Subcutaneous abdominal adipose tissue (tissue), 5 donors: Measurements from ENCODE around the gene AJAP1.

Experiments used
- H3K27ac ChIP-seq: one replicate; pipeline ENCODE4 v1.7.0; 2013; ENCODE audit warnings: low read depth, mild to moderate bottlenecking, inconsistent platforms, low read length, moderate library complexity
- H3K27me3 ChIP-seq, 5 donors: one replicate each; pipeline ENCODE4 v1.7.0; 2013; ENCODE audit warnings: low read length in 5 of 5, inconsistent platforms in 1 of 5; ENCODE audit not compliant: control insufficient read depth in 5 of 5, insufficient read depth in 4 of 5
- H3K36me3 ChIP-seq, 5 donors: one replicate each; pipeline ENCODE4 v1.7.0; 2013; ENCODE audit warnings: low read length in 5 of 5; ENCODE audit not compliant: control insufficient read depth in 5 of 5, insufficient read depth in 5 of 5
- H3K4me1 ChIP-seq, 5 donors: one replicate each; pipeline ENCODE4 v1.7.0; 2013; ENCODE audit warnings: low read length in 5 of 5, mild to moderate bottlenecking in 3 of 5, moderate library complexity in 1 of 5; ENCODE audit not compliant: control insufficient read depth in 5 of 5, insufficient read depth in 5 of 5
- H3K4me3 ChIP-seq, 5 donors: one replicate each; pipeline ENCODE4 v1.7.0; 2013; ENCODE audit warnings: low read length in 5 of 5, low read depth in 1 of 5
- H3K9ac ChIP-seq, 5 donors: one replicate each; pipeline ENCODE4 v1.7.0; 2013; ENCODE audit warnings: low read length in 5 of 5, mild to moderate bottlenecking in 4 of 5, moderate library complexity in 3 of 5
- H3K9me3 ChIP-seq, 5 donors: one replicate each; pipeline ENCODE4 v1.7.0; 2013; ENCODE audit warnings: low read length in 5 of 5; ENCODE audit not compliant: control insufficient read depth in 5 of 5
- donor health status: healthy.
- donor health status: healthy.
- donor health status: healthy.
- donor health status: healthy.
- donor health status: healthy.

The AJAP1 gene

GRCh38 chr1:4724001-4724400 is 69.6 kb downstream of the AJAP1 start:
- H3K9ac ChIP-seq = no peak overlapping the region
- H3K4me1 ChIP-seq = peaks cover 0 to 13% (median 0%) of the 10 kb centered on the region in 5 donors
- H3K9me3 ChIP-seq = peaks cover 0 to 3% (median 0%) of the 10 kb centered on the region in 5 donors
- H3K27me3 ChIP-seq = peaks cover 0 to 24% (median 8%) of the 10 kb centered on the region in 5 donors
- no peak overlapping the region for H3K4me3 ChIP-seq
- no peak overlapping the region for H3K27ac ChIP-seq
- H3K36me3 ChIP-seq = no peaks in the 10 kb centered on the region

GRCh38 chr1:4724695-4725250 is 70.4 kb downstream of the AJAP1 start:
- H3K36me3 ChIP-seq = no peaks in the 10 kb centered on the region
- no peak overlapping the region for H3K9ac ChIP-seq
- H3K4me1 ChIP-seq = peaks cover 0 to 13% (median 0%) of the 10 kb centered on the region in 5 donors
- no peak overlapping the region for H3K27ac ChIP-seq
- H3K27me3 ChIP-seq = peaks cover 0 to 24% (median 8%) of the 10 kb centered on the region in 5 donors
- H3K4me3 ChIP-seq = no peak overlapping the region
- H3K9me3 ChIP-seq = peaks cover 0 to 3% (median 0%) of the 10 kb centered on the region in 5 donors

GRCh38 chr1:4725416-4725815 is 71.0 kb downstream of the AJAP1 start:
- peaks cover 0 to 22% (median 8%) of the 10 kb centered on the region in 5 donors for H3K27me3 ChIP-seq
- H3K9me3 ChIP-seq = peaks cover 0 to 3% (median 0%) of the 10 kb centered on the region in 5 donors
- H3K27ac ChIP-seq = no peak overlapping the region
- peaks cover 0 to 13% (median 0%) of the 10 kb centered on the region in 5 donors for H3K4me1 ChIP-seq
- no peak overlapping the region for H3K9ac ChIP-seq
- no peaks in the 10 kb centered on the region for H3K36me3 ChIP-seq
- no peak overlapping the region for H3K4me3 ChIP-seq

GRCh38 chr1:4726620-4727341 is 72.4 kb downstream of the AJAP1 start:
- Histone ChIP-seq H3K36me3 (no peaks in the 10 kb centered on the region), H3K27ac (no peak overlapping the region), H3K4me3 (no peak overlapping the region), H3K9me3 (peaks cover 0 to 3% (median 0%) of the 10 kb centered on the region in 5 donors), H3K27me3 (peaks cover 0 to 18% (median 8%) of the 10 kb centered on the region in 5 donors), H3K4me1 (peaks cover 0 to 13% (median 0%) of the 10 kb centered on the region in 5 donors), H3K9ac (no peak overlapping the region)

GRCh38 chr1:4728319-4729089 is 74.1 kb downstream of the AJAP1 start:
- H3K27ac ChIP-seq = no peak overlapping the region
- H3K4me3 ChIP-seq = no peak overlapping the region
- peaks cover 0 to 13% (median 0%) of the 10 kb centered on the region in 5 donors for H3K4me1 ChIP-seq
- no peaks in the 10 kb centered on the region for H3K9me3 ChIP-seq
- no peaks in the 10 kb centered on the region for H3K36me3 ChIP-seq
- peaks cover 0 to 17% (median 15%) of the 10 kb centered on the region in 5 donors for H3K27me3 ChIP-seq
- H3K9ac ChIP-seq = no peak overlapping the region

GRCh38 chr1:4729090-4729471 is 74.7 kb downstream of the AJAP1 start:
- H3K27me3 ChIP-seq = peaks cover 6 to 20% (median 16%) of the 10 kb centered on the region in 5 donors
- no peak overlapping the region for H3K4me3 ChIP-seq
- H3K36me3 ChIP-seq = no peaks in the 10 kb centered on the region
- peaks cover 0 to 13% (median 0%) of the 10 kb centered on the region in 5 donors for H3K4me1 ChIP-seq
- no peak overlapping the region for H3K27ac ChIP-seq
- H3K9ac ChIP-seq = no peak overlapping the region
- H3K9me3 ChIP-seq = no peaks in the 10 kb centered on the region

- Histone ChIP-seq H3K9me3 (no peaks in the 10 kb centered on the region), H3K4me3 (no peak overlapping the region), H3K9ac (no peak overlapping the region), H3K36me3 (no peaks in the 10 kb centered on the region), H3K4me1 (peaks cover 0 to 8% (median 0%) of the 10 kb centered on the region in 5 donors), H3K27ac (no peak overlapping the region), H3K27me3 (peaks cover 6 to 29% (median 17%) of the 10 kb centered on the region in 5 donors)
Observed at GRCh38 chr1:4730078-4730477, 75.7 kb downstream of the AJAP1 start.

- peaks cover 6 to 39% (median 23%) of the 10 kb centered on the region in 5 donors for H3K27me3 ChIP-seq
- H3K4me3 ChIP-seq = no peak overlapping the region
- peaks cover 0 to 7% (median 5%) of the 10 kb centered on the region in 5 donors for H3K9me3 ChIP-seq
- H3K4me1 ChIP-seq = peaks cover 0 to 5% (median 0%) of the 10 kb centered on the region in 5 donors
- no peak overlapping the region for H3K27ac ChIP-seq
- H3K36me3 ChIP-seq = no peaks in the 10 kb centered on the region
- no peak overlapping the region for H3K9ac ChIP-seq
Observed at GRCh38 chr1:4733446-4734177, 79.2 kb downstream of the AJAP1 start.

GRCh38 chr1:4734219-4734618 is 79.8 kb downstream of the AJAP1 start:
- H3K27ac ChIP-seq = no peak overlapping the region
- peaks cover 0 to 11% (median 7%) of the 10 kb centered on the region in 5 donors for H3K9me3 ChIP-seq
- no peak overlapping the region for H3K4me3 ChIP-seq
- no peaks in the 10 kb centered on the region for H3K36me3 ChIP-seq
- H3K4me1 ChIP-seq = peaks cover 0 to 5% (median 0%) of the 10 kb centered on the region in 5 donors
- H3K9ac ChIP-seq = no peak overlapping the region
- peaks cover 6 to 45% (median 26%) of the 10 kb centered on the region in 5 donors for H3K27me3 ChIP-seq
